SW 1271 (cell line): ENCODE results near the gene ZBTB48.
"Not testable (repeated sequence)": the region's sequence is repeated elsewhere in the genome, so short reads cannot be mapped to it uniquely, and the experiment has no call there.

Source experiments
- DNase-seq, 2 experiments: peaks; one replicate each; lab custom pipeline; 2025; lab: John Stamatoyannopoulos, UW

Gene ZBTB48

GRCh38 chr1:6579374-6580118, at the start of gene ZBTB48:
TSS of gene ZBTB48 (plus strand) at chr1:6579994. CDS start at chr1:6580610, 616 bp downstream.
- peak; percentile 84 to 90 for DNase-seq

DNA sequence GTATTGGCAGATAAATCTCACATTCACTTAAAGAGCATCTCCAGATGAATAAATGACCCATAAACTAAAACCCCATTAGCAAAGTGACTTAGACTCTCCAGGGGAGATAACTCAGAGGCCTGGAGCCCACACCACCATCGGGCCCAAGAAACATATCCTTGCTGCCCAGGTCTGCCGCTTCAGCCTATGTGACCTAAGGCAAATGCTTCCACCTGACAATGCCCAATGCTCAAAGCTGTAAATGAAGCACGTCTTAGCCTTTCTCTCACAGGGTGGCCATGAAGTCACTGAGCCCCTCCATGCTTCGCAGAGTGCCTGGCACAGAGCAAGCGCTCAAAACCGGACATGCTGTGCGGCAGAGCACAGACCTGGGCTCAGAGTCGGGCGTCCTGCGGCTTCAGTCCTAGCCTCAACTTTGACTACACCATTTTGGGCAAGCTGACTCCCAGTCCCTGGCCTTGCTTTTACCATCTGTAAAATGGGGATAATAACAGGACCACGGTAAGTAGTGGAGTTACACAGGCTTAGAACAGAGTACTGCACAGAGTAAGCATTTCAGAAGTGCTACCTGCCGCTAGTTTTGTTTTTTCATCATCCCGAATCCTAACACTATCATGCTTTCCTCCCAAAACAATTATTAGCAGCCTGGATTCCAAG, 49.2 kb upstream of the ZBTB48 start:
- no peak for DNase-seq

GRCh38 chr1:6531996-6532395, 47.8 kb upstream of the ZBTB48 start:
- DNase-seq = no peak

DNA sequence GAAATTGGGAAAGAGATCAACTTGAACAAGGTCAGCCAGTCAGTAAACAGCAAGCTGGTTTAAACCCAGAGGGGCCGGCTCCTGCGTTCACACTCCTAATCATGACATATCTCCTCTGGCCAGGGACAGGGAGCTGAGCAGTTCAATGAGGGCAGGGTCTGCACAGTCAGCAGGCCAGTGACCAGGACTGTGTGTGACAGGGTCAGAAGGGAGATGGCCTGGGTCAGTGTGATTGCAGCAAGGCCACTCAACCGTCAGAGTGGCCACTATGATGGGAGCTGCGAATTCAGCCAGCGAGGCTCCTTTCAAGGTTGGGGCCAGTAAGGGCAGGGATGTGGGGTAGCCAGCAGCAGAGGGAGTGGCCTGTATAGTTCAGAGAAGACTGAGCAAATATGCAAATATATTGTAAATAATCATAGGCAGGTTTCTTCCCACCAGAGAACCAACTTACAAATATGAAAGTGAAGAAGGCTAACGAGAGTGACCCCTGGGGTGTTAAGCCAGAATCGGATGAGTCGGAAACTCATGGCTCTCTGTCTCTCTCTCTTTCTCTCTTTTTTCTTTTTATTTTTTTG, 45.5 kb upstream of the ZBTB48 start:
- no peak for DNase-seq

GRCh38 chr1:6535214-6535613, 44.6 kb upstream of the ZBTB48 start:
- DNase-seq = no peak

DNA sequence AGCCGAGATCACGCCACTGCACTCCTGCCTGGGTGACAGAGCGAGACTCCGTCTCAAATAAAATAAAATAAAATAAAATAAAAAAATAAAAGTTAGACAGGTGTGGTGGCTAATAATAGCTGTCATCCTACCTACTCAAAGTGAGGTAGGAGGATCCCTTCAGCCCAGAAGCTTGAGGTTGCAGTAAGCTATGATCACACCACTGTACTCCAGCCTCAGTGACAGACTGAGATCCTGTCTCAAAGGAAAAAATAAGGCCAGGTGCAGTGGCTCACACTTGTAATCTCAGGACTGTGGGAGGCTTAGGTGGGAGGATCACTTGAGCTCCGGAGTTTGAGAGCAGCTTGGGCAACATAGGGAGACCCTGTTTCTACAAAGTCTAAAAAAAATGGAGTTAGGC, 43.5 kb upstream of the ZBTB48 start:
- DNase-seq = no peak

GRCh38 chr1:6538956-6539355, 40.8 kb upstream of the ZBTB48 start:
- DNase-seq = no peak

- DNase-seq = no peak
Observed at GRCh38 chr1:6544831-6545230, 35.0 kb upstream of the ZBTB48 start.

DNA sequence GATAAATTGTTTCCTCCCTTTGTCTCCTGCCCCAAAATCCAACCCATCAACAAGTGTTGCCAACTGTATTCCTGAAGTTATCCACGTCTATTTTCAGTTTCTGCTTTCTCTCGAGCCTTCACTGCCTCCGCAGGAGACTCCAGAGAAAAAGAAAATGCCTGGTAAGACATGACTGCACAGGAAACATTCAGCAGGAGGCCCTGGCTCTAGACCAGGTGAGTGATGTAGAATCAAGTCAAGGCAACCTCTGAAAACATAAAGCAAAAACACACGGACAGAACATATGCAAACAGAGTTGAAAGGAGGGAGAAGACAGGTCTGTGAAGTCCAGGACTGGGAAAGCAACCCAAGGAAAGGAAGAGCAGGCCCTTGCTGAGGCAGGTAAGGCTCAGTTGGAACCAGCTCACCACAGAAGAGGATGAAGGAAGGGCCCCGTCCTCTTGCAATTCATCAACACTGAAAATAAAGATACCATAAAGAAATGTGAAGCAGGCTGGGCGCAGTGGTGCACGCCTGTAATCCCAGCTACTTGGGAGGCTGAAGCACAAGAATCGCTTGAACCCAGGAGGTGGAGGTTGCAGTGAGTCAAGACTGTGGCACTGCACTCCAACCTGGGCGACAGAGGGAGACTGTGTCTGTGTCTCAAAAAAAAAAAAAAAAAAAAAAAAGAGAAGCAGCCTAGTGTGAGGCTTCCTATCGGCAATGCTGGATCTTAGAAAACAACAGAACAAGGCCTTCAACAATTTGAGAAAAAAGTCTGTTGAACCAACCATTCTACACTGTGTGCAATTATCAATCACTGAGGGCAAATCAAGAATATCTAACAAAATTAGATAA, 34.3 kb upstream of the ZBTB48 start:
- no peak for DNase-seq

DNA sequence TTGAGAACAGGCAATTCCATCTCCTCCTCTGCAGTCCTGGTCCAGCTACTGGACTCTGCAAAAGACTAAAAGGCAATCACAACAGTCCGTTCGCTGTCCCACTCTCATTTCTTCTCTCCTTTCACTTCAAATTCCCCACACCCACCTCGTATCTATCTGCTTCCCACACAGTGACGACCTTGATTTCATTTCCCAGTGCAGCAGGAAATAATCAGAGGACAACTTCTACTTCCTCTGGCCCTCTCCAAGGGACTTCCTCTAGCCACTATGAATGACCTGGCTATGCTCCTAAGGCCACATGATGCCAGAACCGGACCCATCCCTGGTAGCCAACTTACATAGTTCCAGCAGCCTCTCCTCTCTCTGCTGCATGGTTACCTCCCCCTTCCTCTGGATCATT, 33.5 kb upstream of the ZBTB48 start:
- no peak for DNase-seq

DNA sequence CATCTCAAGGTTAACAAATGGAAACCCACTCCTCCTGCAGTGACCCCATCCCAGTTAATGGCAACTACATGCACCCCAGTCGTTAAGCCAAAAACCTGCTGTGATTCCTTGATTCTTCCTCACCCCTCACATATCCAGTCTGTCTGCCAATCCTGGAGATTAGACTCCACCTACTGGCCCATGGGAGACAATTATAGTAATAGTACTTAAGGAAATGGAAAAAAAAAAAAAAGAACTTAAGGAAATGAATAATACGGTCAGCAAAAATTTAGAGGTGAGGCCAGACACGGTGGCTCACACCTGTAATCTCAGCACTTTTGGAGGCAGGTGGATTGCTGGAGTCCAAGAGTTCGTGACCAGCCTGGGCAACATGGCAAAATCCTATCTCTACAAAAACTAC, 32.5 kb upstream of the ZBTB48 start:
- DNase-seq = no peak

GRCh38 chr1:6554031-6554906, 25.5 kb upstream of the ZBTB48 start, which contains the start of gene NOL9:
TSS of gene NOL9 (minus strand) at chr1:6554513. CDS start at chr1:6554502, 11 bp downstream.
- DNase-seq = peak; percentile 38 to 81

DNA sequence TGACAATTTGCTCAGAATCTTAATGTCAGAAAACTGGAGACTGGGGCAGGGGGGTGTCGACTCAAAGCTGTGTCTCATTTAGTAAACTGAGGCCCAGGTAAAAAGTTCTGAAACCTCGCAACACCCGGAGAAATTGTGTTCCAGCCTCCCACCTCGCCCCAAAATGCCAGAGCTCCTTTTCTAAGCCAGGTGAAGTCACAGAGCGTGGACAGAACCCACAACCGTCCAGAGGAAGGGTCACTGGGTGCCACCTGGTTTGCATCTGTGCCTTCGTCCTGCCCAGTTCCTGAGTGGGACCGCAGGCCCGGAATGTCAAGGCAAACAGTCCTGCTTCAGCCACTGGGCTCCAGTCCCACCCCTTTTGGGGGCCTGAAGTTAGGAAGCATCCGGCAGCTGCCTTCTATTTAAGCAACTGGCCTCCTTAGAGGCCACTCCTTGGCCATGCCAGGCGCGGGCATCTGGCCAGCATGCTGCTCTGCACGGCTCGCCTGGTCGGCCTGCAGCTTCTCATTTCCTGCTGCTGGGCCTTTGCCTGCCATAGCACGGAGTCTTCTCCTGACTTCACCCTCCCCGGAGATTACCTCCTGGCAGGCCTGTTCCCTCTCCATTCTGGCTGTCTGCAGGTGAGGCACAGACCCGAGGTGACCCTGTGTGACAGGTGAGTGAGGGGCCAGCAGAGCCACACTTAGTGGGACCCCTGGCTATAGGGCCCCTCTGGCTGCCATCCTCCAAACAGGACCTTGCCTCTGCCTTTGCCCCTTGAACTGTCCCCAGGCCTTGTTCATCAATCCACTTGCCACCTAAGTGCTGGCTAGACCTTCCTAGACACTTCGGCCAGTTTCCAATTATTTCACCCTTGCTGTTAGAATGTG, 24.7 kb upstream of the ZBTB48 start, which contains the start of gene TAS1R1:
TAS1R1 (plus strand) TSS at position 401 of the 872 bp plus-strand sequence; CDS start at position 468, 67 bp downstream.
- no peak for DNase-seq

- DNase-seq = no peak
Observed at GRCh38 chr1:6557597-6557996, 22.2 kb upstream of the ZBTB48 start.

- not testable (repeated sequence) for DNase-seq
Observed at GRCh38 chr1:6559161-6559560, 20.6 kb upstream of the ZBTB48 start.

DNA sequence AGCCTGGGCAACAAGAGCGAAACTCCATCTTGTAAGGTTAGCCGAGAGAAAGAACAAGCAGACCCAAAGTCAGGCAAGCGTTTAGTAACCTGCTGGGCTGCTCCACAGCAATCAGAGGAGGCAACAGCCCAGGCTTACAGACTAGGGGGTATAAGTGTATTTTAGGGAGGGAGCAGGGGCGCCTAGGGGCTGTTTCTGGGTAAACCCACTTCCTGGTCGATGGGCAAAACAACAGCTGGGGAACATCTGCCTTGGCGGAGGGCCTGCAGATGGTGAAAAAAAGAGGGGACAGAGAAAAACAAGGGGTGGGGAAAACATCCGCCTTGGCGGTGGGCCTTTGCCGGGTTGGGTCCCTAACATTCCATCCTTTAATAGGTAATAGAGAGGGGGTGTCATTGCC, 19.5 kb upstream of the ZBTB48 start:
- DNase-seq = no peak

DNA sequence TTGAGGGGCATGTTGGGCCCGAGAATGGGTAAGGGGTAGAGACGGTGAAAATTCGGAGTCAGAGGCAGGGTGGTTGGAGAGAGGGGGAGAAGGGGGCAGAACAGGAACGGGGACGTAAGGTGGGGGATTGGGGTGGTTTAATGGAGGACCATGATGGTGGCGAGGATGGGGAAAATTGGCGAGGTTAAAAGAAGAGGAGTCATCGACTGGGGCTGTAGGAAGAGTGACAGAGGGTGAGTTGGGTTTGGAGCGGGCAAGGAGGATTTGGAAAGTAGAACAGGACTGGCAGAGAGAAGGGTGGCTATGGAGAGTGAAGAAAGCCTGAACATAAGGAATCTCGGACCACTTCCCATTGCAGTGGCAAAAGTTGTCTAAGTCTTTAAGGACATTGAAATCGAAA, 10.8 kb upstream of the ZBTB48 start:
- no peak for DNase-seq

- no peak for DNase-seq
Observed at GRCh38 chr1:6570100-6570499, 9.7 kb upstream of the ZBTB48 start.

DNA sequence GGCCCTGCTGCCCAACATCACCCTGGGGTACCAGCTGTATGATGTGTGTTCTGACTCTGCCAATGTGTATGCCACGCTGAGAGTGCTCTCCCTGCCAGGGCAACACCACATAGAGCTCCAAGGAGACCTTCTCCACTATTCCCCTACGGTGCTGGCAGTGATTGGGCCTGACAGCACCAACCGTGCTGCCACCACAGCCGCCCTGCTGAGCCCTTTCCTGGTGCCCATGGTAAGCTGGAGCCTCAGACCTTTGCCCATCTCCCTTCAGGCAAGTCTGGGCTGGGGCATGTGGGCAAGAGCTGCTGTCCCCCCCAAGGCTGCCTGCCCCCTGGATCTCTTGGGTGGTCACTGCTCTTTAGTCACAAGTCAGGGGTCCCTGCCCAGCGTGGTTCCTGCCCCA, 8.8 kb upstream of the ZBTB48 start:
- no peak for DNase-seq
